GM04504 (cell line): Measurements from ENCODE around the gene QRFP.

Experiments used
- DNase-seq: peaks from one replicate; pipeline ENCODE4 v3.0.0-alpha.2; 2012; ENCODE audit warnings: low read depth

The QRFP gene

DNA sequence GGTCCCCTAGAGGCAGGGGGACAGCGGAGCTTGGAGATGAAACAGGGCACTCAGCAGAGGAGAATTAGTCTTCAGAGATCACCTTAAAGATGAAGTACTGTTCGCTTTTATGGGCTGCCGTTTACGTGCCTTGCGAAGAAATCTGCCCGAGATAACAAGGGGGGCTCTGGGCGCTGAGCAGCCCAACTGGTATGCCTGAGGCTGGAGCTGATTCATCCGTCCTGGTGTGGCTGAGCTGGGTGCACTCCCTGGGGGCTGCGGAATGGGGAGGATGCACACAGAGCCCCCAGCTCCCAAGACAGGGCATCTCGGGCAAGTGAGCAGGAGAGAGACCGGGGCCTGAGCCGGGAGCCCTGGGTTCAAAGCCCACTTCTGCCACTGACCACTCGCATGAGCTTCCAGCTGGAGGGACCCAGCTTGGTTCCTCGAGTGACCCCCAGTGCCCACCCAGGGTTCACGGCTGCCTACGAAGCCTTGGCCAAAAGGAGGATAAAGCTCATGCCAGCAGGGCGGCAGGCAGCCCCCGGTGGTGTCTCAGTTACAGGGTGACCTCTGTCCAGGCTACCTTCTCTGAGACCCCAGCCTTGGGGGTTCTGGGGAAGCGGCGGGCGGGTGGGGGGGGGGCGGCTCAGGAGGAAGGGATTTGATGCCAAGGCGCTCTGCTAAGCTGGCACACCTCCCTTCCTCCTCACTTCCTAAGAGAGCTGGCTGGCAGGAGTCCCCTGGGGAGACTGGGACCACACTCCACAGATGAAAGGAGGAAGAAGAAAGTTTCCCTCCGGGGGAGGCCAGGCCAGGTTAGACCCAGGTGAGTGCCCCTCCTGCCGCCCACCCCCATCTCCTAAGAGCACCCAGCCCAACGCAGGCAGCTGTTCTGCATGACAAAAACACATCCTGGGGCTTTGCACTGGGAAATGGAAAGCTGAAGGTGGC is 36.8 kb upstream of the QRFP start:
- DNase-seq, result no peak

- no peak for DNase-seq
Measured at GRCh38 chr9:130932255-130933079, 35.9 kb upstream of the QRFP start.

DNA sequence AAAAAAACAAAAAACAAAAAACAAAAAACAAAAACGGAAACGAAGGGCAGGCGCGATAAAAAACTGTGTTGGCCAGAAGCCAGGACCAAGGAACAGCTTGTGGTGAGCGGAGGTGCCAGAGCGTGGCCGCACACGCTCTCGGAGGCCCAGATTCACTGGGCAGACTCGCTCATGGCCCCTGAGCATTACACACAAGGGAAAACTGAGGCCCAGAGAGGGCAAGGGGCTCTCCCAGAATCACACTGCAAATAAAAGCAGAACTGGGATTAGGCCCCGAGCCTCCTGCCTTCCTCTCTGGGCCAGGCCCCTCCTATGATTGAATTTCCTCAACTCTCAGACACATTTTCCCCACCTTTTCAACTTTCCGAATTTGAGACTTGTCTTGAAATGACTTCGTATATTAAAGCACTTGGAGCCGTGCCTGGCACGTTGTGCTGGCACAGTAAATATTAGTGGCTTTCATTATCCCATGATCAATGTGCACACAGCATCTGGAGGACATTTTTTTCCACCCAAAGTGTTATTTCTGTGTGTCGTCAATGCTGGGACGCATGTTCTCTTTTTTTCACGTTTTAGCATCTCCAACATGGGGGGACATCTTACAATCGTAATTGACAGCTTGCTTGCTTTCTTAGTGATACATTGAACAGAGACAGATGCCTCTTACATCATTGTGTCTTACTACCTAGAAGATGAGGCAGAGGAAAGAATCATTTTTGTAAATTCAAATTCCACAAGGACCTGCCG is 35.1 kb upstream of the QRFP start:
- DNase-seq, result no peak

DNA sequence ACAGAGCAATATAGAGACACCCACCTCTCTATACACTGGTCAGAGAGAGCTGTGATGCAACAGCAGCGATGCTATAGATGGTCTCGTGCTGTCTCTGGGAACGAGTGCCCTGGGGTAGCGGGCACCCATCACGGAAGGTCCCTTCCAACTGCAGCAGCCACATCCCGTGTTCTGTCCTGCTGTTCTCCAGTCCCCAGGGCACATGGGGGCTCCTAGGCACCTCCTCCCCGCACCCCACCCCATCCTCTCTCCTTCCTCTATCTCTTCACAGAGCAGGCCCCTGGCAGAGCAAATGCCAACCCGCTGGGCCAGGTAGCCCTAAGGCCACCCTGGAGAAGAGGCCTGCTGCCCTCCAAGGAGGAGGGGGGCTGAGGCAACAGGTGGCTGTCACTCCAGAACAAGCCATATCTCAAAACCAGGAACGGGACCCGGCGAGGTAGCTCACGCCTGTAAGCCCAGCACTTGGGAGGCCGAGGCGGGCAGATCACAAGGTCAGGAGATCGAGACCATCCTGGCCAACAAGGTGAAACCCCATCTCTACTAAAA is 34.3 kb upstream of the QRFP start:
- DNase-seq, result no peak

DNA sequence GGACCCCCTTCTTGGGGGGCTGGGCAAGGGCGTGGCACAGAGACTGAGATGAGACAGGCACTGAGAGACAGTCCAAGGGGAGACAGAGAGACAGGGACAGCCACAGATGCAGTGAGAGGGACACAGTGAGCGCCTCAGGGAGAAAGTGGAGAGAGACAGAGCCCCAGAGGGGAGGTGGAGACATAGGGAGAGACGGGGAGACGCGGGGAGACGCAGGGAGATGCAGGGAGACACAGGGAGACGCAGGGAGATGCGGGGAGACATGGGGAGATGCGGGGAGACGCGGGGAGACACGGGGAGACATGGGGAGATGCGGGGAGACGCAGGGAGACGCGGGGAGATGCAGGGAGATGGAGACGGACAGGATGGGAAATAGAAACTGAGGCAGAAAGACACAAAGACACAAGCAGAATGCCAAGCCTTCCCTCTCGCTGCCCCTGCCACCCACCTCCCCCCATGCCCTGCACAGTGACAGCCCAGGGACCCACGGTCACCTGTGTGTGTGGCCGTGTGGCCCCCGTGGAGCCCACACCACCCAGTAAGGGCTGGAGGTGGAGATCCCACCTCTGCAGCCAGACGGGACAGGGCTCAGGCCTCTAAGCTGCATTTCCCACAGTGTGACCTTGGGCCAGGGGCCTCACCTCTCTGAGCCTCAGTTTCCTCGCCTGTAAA is 33.7 kb upstream of the QRFP start:
- DNase-seq, result no peak

DNA sequence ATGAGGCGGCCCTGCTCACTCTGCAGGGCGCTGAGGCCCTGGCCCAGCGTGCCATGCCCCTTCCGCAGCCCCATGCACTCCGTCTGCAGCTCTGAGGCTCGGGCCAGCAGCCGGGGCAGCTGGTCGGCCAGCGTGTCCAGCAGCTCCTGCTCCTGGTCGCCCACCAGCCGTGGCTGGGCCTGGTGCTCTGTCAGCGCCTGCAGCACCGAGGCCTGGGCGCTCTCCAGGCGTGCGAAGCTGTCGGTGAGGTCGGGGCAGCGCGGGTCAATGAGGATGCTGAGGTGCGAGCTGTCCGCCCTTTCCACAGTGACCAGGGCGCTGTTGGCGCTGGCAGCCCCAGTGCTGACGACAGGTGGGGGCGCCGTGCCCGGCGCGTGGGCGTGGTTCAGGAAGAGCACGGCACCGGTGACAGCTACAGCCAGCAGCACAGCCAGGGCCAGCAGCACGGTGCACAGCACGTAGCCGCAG is 33.0 kb upstream of the QRFP start:
- no peak for DNase-seq

- DNase-seq, result no peak
Measured at GRCh38 chr9:130927995-130928900, 31.6 kb upstream of the QRFP start.

DNA sequence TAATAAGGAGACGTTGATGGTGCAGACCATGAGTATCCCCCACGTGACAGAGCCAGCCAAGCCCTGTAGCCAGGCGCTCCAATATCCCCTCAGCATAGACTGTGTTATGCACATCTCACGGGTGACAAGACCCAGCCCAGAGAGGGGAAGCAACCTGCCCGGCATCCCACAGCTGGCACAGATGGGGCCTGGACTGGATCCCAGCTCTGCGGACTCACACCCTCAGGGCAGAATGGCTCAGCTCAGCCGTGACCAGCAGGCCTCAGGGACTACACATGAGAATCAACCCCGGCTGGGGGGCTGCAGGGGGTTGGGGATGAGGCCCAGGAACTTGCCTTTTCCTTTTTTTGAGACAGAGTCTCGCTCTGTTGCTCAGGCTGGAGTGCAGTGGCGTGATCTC is 30.7 kb upstream of the QRFP start:
- DNase-seq, result no peak

DNA sequence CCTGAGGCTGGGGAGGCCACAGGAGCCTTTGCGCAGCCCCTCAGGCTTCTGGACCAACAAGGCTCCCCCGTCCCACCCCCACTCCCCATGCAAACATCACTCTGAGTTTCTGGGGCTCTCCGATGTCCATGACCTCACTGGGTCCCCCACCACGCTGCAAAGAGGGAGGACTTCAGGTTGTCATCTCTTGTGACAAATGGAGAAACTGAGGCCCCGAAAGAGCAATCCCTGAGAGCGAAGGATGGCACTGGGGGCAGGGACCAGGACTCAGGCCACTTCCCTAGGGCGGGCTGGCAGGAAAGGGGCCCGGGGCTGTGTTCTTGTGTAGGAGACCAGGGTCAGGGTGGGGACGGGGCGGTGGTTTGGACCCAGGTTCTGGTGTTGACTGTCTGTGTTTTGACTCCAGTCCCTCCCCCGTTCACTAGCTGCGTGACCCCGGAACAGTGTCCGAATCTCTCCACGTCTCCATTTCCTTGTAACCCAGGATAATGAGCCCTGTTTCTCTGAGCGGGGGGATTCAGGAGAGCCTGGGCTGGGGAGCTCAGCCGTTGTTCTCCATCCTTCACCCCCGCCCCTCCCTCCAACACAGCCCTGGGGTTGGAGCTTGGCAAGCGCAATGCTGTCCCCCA is 28.6 kb upstream of the QRFP start:
- no peak for DNase-seq

- DNase-seq, result no peak
Measured at GRCh38 chr9:130924448-130924788, 27.8 kb upstream of the QRFP start.

DNA sequence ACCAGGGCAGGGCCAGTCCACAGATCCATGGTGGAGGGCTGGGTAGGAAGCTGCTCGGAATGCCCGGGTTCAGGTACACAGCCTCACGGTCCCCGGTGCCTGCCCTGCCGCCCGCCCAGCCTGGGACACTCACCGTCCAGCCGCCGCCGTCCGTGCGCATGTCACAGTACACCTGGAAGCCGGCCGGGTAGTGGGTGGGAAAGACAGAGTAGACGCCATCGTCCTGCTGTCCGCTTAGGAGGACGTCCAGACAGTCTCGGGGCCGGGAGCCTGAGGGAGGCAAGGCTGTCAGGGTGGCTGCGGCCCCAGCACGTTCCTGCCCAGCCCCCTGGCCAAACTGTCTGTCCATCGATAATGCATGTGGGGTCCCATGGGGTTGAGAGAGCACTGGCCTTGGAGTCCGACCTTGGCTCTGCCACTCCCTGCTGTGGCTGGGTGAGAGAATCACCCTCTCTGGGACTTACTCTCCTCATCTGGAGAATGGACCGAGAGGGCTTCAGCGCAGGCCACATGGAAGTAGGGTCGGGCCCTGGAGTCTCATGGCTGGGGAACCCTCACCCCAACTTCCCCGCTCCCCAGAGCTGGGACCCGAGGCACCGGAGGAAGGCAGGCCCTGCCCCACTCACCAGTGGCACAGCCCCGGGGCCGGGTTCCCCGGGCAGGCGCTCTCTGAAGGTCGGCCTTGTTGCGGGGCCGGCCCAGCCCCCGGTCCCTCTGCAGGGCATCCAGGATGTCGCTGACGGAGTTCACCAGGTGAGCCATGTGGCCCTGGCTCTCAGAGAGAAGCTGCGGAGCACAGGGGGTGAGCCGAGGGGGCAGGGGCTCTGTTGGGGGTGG is 27.2 kb upstream of the QRFP start:
- no peak for DNase-seq

GRCh38 chr9:130922893-130923610 is 26.4 kb upstream of the QRFP start:
- DNase-seq, result no peak

DNA sequence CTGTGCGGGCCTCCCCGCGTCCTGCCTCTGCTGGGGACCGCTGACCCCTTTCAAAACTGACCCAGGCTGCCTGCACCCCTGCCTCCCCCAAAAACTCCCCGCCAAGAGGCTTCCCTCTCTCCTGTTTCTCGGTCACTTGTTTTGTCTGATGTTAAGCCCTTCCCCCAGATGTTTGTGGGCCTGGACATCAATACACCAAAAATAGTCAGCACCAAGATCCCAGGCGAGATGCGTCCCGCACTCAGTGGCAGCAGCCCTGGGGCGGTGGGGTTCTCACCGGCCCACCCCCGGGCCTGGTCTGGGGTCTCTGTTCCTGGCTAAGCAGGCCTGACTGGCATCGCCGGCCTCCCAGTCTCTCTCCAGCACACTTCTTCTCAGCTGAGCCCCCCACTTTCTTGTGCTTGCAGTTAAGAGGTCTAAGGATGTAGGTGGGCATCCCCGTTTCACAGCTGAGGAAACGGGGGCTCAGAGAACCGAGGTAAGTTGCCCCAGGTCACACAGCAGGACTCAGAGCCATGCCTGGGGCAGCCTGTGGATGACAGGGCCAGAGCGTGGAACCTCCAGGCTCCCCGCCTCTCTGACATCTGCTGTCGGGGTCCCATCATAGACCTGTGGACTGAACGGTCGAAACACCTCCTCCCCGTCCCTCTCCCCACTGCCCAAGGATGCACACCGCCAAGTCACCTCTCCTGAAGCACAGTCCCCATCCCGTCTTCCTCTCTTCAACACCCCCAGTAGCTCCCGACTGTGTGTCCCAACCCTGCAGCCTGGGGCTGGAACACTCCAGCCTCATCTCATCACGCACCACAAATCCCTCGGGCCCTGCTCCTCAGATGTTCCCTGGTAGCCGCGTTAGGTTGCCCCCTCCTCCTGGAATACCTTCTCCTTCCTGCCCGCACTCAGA is 25.6 kb upstream of the QRFP start:
- DNase-seq, result no peak

GRCh38 chr9:130921300-130921988 is 24.8 kb upstream of the QRFP start:
- no peak for DNase-seq

DNA sequence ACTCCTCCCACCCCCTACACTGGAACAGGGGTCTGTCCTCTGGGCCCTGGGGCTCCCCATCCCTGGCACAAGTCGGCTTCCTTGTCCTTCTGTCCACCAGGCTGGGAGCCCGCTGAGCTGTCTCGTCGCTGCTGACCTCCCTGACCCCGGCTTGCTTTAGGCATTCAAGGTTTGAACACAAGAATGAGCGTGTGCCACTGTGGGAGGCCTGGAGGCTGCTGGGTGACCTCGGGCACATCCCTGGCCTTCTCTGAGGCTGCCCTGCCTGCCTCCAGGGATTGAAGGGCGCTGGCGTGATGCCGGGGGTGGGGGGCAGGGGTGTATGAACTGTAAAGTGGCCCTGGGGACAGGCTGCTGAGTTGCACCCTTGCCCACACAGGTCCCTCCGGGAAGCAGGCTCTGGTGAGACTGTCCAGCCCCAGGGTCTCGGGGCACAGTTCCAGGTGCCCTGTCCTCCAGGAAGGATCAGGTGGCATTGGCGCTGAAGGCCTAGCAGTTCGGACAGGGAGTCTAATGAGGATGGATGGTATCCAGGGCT is 24.2 kb upstream of the QRFP start:
- DNase-seq, result no peak

- DNase-seq, result no peak
Measured at GRCh38 chr9:130920233-130920632, 23.6 kb upstream of the QRFP start.
